SK-N-SH (cell line): ENCODE measurements around the gene ZFHX3.

ENCODE experiments used
- CTCF ChIP-seq: fragments of 200-600 bp; sonication (generic); IDR thresholded peaks from 2 replicates; pipeline ENCODE4 v1.6.1; 2017; ENCODE audit warnings: antibody characterized with exemption, mild to moderate bottlenecking, moderate library complexity
- ELF1 ChIP-seq: IDR thresholded peaks from 2 replicates; pipeline ENCODE4 v1.4.0; 2012
- EP300 ChIP-seq, 2 experiments: IDR thresholded peaks; 2 replicates each; pipeline versions ENCODE4 v1.4.0 to v1.6.1; 2012; ENCODE audit warnings: borderline replicate concordance in 1 of 2, low read depth in 1 of 2, low read length in 1 of 2
- EZH2phosphoT487 ChIP-seq: fragments of 200-600 bp; sonication (generic); IDR thresholded peaks from 2 replicates; pipeline ENCODE4 v1.6.1; 2017; ENCODE audit warnings: low read depth, mixed run types, mild to moderate bottlenecking, antibody characterized with exemption, moderate library complexity, borderline replicate concordance
- FOXM1 ChIP-seq: IDR thresholded peaks from 2 replicates; pipeline ENCODE4 v1.4.0; 2012; ENCODE audit warnings: low read depth, mild to moderate bottlenecking
- IRF3 ChIP-seq: fragments of 150-350 bp; IDR thresholded peaks from 2 replicates; pipeline ENCODE4 v1.6.1; 2016; ENCODE audit warnings: mild to moderate bottlenecking, low read depth, low read length
- PBX3 ChIP-seq: IDR thresholded peaks from 2 replicates; pipeline ENCODE4; 2012
- POLR2AphosphoS5 ChIP-seq: IDR thresholded peaks from 2 replicates; pipeline ENCODE4 v1.6.1; 2012; ENCODE audit warnings: low read depth, low read length
- RAD21 ChIP-seq: IDR thresholded peaks from 2 replicates; pipeline ENCODE4 v1.6.1; 2012; ENCODE audit warnings: mild to moderate bottlenecking, low read length
- REST ChIP-seq: IDR thresholded peaks from 2 replicates; pipeline ENCODE4 v1.6.1; 2012; ENCODE audit warnings: mild to moderate bottlenecking, low read depth, low read length, moderate library complexity

- TF ChIP-seq REST = no peak
- no peak for TF ChIP-seq CTCF
- TF ChIP-seq EP300 (IDR thresholded peaks at IDR 0.05; ENCODE audit: borderline replicate concordance in 1 of 2, low read depth in 1 of 2, low read length in 1 of 2) = no peak
- no peak for TF ChIP-seq EZH2phosphoT487
- TF ChIP-seq FOXM1 = no peak
- TF ChIP-seq RAD21 = no peak
- TF ChIP-seq IRF3 = no peak
- TF ChIP-seq ELF1 = no peak
- TF ChIP-seq POLR2AphosphoS5 = no peak
- no peak for TF ChIP-seq PBX3
These were observed 174.9 kb downstream of the ZFHX3 start for GRCh38 chr16:72873044-72873443.
